ENCODE measurements around the gene NXPH4.

NXPH4 gene

DNA sequence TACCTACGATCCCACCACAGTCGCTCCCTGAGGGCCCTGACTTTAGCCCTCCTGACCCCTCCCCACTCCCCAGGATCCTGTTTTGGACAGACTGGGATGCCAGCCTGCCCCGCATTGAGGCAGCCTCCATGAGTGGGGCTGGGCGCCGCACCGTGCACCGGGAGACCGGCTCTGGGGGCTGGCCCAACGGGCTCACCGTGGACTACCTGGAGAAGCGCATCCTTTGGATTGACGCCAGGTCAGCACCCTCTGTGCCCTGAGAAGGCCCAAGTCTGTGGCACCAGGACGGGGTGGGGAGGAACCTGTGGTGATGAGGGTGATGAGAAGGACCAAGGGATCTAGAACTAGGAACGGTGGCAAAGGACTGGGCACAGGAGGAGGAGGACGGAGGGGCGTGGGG lies 39.2 kb upstream of the NXPH4 start:
- no peak for DNase-seq (ENCODE audit: low read depth)

DNA sequence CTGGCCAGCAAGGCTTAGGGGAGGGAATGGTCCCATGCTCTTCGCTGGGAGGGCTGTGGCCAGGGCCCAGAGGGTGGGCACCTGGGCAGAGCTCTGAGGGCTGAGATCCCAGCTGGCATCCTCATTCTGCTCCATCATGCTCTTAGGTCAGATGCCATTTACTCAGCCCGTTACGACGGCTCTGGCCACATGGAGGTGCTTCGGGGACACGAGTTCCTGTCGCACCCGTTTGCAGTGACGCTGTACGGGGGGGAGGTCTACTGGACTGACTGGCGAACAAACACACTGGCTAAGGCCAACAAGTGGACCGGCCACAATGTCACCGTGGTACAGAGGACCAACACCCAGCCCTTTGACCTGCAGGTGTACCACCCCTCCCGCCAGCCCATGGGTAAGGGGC lies 38.4 kb upstream of the NXPH4 start:
- no peak overlapping the region for H3K4me3 ChIP-seq (ENCODE audit: low read length)
- TF ChIP-seq, protein P1, sequence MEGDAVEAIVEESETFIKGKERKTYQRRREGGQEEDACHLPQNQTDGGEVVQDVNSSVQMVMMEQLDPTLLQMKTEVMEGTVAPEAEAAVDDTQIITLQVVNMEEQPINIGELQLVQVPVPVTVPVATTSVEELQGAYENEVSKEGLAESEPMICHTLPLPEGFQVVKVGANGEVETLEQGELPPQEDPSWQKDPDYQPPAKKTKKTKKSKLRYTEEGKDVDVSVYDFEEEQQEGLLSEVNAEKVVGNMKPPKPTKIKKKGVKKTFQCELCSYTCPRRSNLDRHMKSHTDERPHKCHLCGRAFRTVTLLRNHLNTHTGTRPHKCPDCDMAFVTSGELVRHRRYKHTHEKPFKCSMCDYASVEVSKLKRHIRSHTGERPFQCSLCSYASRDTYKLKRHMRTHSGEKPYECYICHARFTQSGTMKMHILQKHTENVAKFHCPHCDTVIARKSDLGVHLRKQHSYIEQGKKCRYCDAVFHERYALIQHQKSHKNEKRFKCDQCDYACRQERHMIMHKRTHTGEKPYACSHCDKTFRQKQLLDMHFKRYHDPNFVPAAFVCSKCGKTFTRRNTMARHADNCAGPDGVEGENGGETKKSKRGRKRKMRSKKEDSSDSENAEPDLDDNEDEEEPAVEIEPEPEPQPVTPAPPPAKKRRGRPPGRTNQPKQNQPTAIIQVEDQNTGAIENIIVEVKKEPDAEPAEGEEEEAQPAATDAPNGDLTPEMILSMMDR (conservative IDR thresholded peaks at IDR 0.05; ENCODE audit: low read depth, low read length) = no peak
- no peak for DNase-seq (ENCODE audit: low read depth)

More for the DNA sequence above, 39.2 kb upstream of the NXPH4 start:
- no peak overlapping the region for H3K4me3 ChIP-seq (ENCODE audit: low read length)
- TF ChIP-seq, protein P1 (conservative IDR thresholded peaks at IDR 0.05; ENCODE audit: low read depth, low read length) = no peak

DNA sequence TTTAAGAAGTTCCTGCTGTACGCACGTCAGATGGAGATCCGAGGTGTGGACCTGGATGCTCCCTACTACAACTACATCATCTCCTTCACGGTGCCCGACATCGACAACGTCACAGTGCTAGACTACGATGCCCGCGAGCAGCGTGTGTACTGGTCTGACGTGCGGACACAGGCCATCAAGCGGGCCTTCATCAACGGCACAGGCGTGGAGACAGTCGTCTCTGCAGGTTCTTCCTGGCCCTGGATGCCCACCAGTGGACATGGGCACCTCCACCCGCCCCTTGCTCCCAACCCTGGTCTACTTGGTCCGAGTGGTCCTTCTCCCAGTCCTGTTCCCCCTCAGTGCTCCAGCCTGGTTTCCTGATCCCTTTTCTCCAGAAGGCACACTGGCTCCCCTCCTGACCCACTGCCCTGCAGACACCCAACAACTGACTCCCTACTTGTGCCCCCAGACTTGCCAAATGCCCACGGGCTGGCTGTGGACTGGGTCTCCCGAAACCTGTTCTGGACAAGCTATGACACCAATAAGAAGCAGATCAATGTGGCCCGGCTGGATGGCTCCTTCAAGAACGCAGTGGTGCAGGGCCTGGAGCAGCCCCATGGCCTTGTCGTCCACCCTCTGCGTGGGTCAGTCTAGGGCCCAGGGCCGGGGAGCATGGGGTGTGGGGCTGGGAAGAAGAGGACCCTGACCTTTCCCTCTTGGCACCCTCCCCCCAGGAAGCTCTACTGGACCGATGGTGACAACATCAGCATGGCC lies 37.1 kb upstream of the NXPH4 start:
- no peak overlapping the region for H3K4me3 ChIP-seq (ENCODE audit: low read length)
- TF ChIP-seq, protein P1 (conservative IDR thresholded peaks at IDR 0.05; ENCODE audit: low read depth, low read length) = no peak
- no peak for DNase-seq (ENCODE audit: low read depth)

DNA sequence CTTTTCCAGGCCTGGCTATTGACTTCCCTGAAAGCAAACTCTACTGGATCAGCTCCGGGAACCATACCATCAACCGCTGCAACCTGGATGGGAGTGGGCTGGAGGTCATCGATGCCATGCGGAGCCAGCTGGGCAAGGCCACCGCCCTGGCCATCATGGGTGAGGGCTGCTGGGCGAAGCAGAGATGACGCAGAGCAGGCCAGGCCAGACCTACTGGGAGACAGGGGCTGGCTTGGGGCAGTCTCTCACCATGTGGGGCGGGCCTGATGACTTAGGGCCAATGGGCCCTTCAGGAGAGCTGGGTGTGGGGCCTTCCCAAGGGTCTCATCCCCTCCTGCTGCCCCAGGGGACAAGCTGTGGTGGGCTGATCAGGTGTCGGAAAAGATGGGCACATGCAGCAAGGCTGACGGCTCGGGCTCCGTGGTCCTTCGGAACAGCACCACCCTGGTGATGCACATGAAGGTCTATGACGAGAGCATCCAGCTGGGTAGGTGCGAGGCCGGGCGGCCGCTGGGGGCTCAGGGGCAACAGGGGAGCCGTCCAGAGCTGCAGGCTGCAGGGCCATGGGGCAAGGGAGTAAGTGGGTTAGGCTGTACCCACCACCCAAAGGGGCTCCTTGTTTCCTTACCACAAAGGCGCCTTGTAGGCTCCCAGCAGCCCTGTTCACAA lies 36.1 kb upstream of the NXPH4 start:
- no peak overlapping the region for H3K4me3 ChIP-seq (ENCODE audit: low read length)
- TF ChIP-seq, protein P1 (conservative IDR thresholded peaks at IDR 0.05; ENCODE audit: low read depth, low read length) = no peak
- DNase-seq (ENCODE audit: low read depth) = no peak

DNA sequence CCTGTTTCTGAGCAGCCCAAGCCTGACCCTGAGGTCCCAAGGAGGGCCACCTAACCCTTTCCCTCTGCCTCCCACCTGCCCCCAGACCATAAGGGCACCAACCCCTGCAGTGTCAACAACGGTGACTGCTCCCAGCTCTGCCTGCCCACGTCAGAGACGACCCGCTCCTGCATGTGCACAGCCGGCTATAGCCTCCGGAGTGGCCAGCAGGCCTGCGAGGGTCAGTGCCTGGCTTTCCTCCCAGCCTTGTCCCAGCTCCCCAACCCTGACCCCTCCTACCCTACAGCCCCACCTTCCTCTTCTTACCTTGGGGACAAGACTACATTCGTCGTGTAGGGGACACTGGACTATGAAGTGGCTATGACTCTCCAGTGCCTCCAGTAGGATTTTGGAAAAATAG lies 35.5 kb upstream of the NXPH4 start:
- DNase-seq (ENCODE audit: low read depth) = no peak
- H3K4me3 ChIP-seq (ENCODE audit: low read length) = no peak overlapping the region
- TF ChIP-seq, protein P1 (conservative IDR thresholded peaks at IDR 0.05; ENCODE audit: low read depth, low read length) = no peak

DNA sequence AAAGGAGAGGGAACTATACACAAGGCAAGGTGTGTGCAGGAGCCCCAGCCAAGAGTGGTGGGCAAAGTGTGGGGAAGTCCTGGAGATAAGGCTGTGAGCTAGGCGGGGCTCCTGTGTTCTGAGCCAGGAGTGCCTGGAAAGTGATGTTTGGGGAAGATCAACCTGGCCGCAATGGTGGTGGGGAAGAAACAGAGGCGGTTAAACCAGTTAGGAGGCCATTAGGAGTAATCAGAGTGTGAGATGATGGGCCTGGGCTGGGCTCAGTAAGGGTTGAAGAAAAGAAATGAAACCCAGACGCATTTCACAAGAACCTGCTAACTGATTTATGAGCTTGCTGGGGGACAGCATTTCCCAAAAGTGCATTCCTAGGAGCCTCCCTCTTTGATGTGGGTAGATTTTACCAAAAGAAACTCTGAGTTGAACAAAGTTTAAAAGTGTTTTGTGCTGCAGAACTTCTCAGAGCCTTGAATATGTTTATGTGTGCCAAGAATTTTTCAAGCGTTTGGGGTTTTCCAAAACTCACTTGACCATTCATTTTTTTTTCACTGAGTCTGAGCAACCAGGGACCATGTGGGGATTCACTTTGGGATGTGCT lies 34.9 kb upstream of the NXPH4 start:
- TF ChIP-seq, protein P1 (conservative IDR thresholded peaks at IDR 0.05; ENCODE audit: low read depth, low read length) = no peak
- no peak for DNase-seq (ENCODE audit: low read depth)
- H3K4me3 ChIP-seq (ENCODE audit: low read length) = no peak overlapping the region
